A204.1 (cell line): ENCODE results near the gene ARSB.
"Not testable (repeated sequence)": the region's sequence is repeated elsewhere in the genome, so short reads cannot be mapped to it uniquely, and the experiment has no call there.

Source experiments
- FAIRE-seq: peaks from 2 replicates; lab custom pipeline; 2012; peaks lifted over from hg19 to GRCh38; lab: Jason Lieb, UNC

The ARSB gene

GRCh38 chr5:78903353-78903752, 81.8 kb downstream of the ARSB start:
- no peak for FAIRE-seq

- peak; percentile 37 for FAIRE-seq
Measured at GRCh38 chr5:78899922-78900362, 85.2 kb downstream of the ARSB start.

- FAIRE-seq, result no peak
Measured at GRCh38 chr5:78896132-78896531, 89.0 kb downstream of the ARSB start.

- no peak for FAIRE-seq
Measured at GRCh38 chr5:78895616-78896015, 89.5 kb downstream of the ARSB start.

GRCh38 chr5:78893940-78894677, 91.0 kb downstream of the ARSB start:
- FAIRE-seq, result no peak

- no peak for FAIRE-seq
Measured at GRCh38 chr5:78890667-78891379, 94.3 kb downstream of the ARSB start.

GRCh38 chr5:78889369-78890140, 95.6 kb downstream of the ARSB start:
- FAIRE-seq, result no peak

- no peak for FAIRE-seq
Measured at GRCh38 chr5:78888580-78889368, 96.3 kb downstream of the ARSB start.

GRCh38 chr5:78887384-78888118, 97.6 kb downstream of the ARSB start:
- no peak for FAIRE-seq

GRCh38 chr5:78886341-78887230, 98.5 kb downstream of the ARSB start:
- FAIRE-seq, result peak; percentile 40

- no peak for FAIRE-seq
Measured at GRCh38 chr5:78881884-78882283, 103.2 kb downstream of the ARSB start.

GRCh38 chr5:78879516-78879915, 105.6 kb downstream of the ARSB start:
- no peak for FAIRE-seq

- FAIRE-seq, result not testable (repeated sequence)
Measured at GRCh38 chr5:78866076-78866475, 119.0 kb downstream of the ARSB start.

GRCh38 chr5:78858364-78858763, 126.7 kb downstream of the ARSB start:
- no peak for FAIRE-seq

- FAIRE-seq, result no peak
Measured at GRCh38 chr5:78855026-78855425, 130.1 kb downstream of the ARSB start.

GRCh38 chr5:78851891-78852290, 133.2 kb downstream of the ARSB start:
- FAIRE-seq, result not testable (repeated sequence)

- FAIRE-seq, result no peak
Measured at GRCh38 chr5:78845470-78845869, 139.6 kb downstream of the ARSB start.

- FAIRE-seq, result no peak
Measured at GRCh38 chr5:78843436-78843835, 141.7 kb downstream of the ARSB start.

GRCh38 chr5:78841767-78842166, 143.3 kb downstream of the ARSB start:
- FAIRE-seq, result no peak

GRCh38 chr5:78838753-78839152, 146.4 kb downstream of the ARSB start:
- no peak for FAIRE-seq
